ENCODE measurements around the gene NSUN5. TPM values are rescaled to one million over a fixed set of nuclear protein-coding genes. Genes with fewer than 3 reads are reported as not detected.
A peak's percentile ranks its signal among the peaks of the same experiment; 100 is the strongest.

NSUN5 gene
- total and polyA plus RNA-seq, 2 of the 8 experiments (the other 6 are each of a cell fraction or from before 2014, with no cell fraction given) = 56.2 to 89.0 TPM

DNA sequence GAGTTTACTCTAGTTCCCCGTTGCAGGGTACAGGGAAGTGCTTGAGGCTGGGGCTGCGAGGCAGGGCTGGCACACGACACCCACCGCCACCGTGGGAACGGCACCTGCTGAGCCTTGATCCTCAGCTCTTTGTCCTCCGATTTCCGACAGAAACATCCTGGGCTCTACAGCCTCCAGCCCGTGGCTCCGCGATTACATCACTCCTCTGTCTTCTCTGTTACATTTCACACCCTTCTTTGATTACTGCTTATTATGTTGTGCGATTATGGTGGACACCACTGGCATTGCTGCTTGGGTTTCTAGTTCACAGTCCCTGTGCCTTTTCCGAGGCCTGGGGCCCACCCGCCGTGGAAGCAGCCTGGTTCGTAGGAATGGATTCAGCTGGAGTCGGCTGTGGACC lies 46.2 kb upstream of the NSUN5 start:
- DNase-seq (ENCODE audit: low read depth in 1 of 2, low spot score in 2 of 2) (no peak), FAIRE-seq (no peak)
- H3K4ac ChIP-seq (replicated peaks; ENCODE audit: insufficient read length, low read depth, low read length) = no peak overlapping the region
- H3K56ac ChIP-seq (replicated peaks; ENCODE audit: insufficient read length, low read depth, low read length) = no peak overlapping the region
- no peaks in the 10 kb centered on the region for H3K23me2 ChIP-seq (ENCODE audit: low read depth, low read length)
- H3K79me2 ChIP-seq (ENCODE audit: control insufficient read depth in 1 of 2, insufficient read depth in 2 of 2, low read length in 2 of 2) = no peaks in the 10 kb centered on the region
- H3K14ac ChIP-seq (ENCODE audit: insufficient read length) = no peak overlapping the region
- H3K18ac ChIP-seq (ENCODE audit: extremely low read depth, low read length) = peak overlapping the region; percentile 54; the same call in 1 of the 2 replicates
- peaks cover 0 to 11% (median 0%) of the 10 kb centered on the region in 4 experiments; a peak in 3 of 7 replicates for H3K4me1 ChIP-seq (replicated peaks in 1 of 4; ENCODE audit: control insufficient read depth in 3 of 4, insufficient read depth in 4 of 4, low read length in 3 of 4)
- WGBS, 2 experiments (ENCODE audit: extremely low coverage in 1 of 2, insufficient coverage in 1 of 2, insufficient read length in 1 of 2, insufficient replicate concordance in 2 of 2, low coverage in 1 of 2, low lambda C conversion rate in 2 of 2, missing lambda C conversion rate in 1 of 2) = 79% methylated on average over 15 of the region's 17 CpGs; no CpG with 5 or more reads in 1 of the 2 experiments
- H4K91ac ChIP-seq (replicated peaks; ENCODE audit: insufficient read length, low read length) = no peak overlapping the region
- no peak overlapping the region for H3K4me3 ChIP-seq (ENCODE audit: extremely low read depth in 1 of 4, insufficient read depth in 2 of 4, low read depth in 3 of 4, low read length in 4 of 4)
- H4K5ac ChIP-seq (ENCODE audit: insufficient read length, low read depth, low read length) = no peak overlapping the region
- H3K9me3 ChIP-seq (ENCODE audit: insufficient read depth in 2 of 2, low read depth in 1 of 2, low read length in 1 of 2) = no peaks in the 10 kb centered on the region
- H2AFZ ChIP-seq (ENCODE audit: low read length) = peak overlapping the region; percentile 82
- H3K36me3 ChIP-seq (ENCODE audit: control insufficient read depth in 2 of 4, insufficient read depth in 4 of 4, low read length in 3 of 4) = no peaks in the 10 kb centered on the region
- no peak overlapping the region for H4K8ac ChIP-seq (ENCODE audit: extremely low read depth, insufficient read depth, low read length)
- 0 out of 2 replicates have a peak, but pooled peaks have one; percentile 1 for TF ChIP-seq CEBPB (IDR thresholded peaks at IDR 0.05; ENCODE audit: low read depth, low read length)
- no peak for TF ChIP-seq JUN (IDR thresholded peaks at IDR 0.05; ENCODE audit: low read depth, low read length)
- ChIA-PET POLR2A (ENCODE audit: partially characterized antibody) (interaction anchor here (1.0 kb wide), 2 partner anchors 44 to 70 kb away, joined by 3 to 4 read pairs; no protein-coding TSS in a partner anchor), CTCF (ENCODE audit: partially characterized antibody) (interaction anchor here (1.0 kb wide), 2 partner anchors 14 to 38 kb away, joined by 3 to 4 read pairs; no protein-coding TSS in a partner anchor)
- H3K27me3 ChIP-seq (replicated peaks in 1 of 4; ENCODE audit: control insufficient read depth in 3 of 4, extremely low read depth in 1 of 4, insufficient read depth in 3 of 4, low read length in 3 of 4) = no peaks in the 10 kb centered on the region
- H2AK5ac ChIP-seq (ENCODE audit: low read depth, low read length) = no peak overlapping the region
- 0 out of 2 replicates have a peak overlapping the region, but pooled peaks have one; percentile 18 for H2BK12ac ChIP-seq (ENCODE audit: low read depth, low read length)
- no peak overlapping the region for H3K4me2 ChIP-seq (ENCODE audit: insufficient read depth in 1 of 2, low read depth in 2 of 2, low read length in 2 of 2)
- H2BK15ac ChIP-seq (ENCODE audit: low read length) = no peak overlapping the region
- H2BK20ac ChIP-seq (ENCODE audit: low read length) = no peak overlapping the region
- H3K79me1 ChIP-seq (ENCODE audit: low read depth, low read length) = no peaks in the 10 kb centered on the region
- no peak overlapping the region for H2BK120ac ChIP-seq (replicated peaks; ENCODE audit: low read depth, low read length)
- 0 out of 2 replicates have a peak overlapping the region, but pooled peaks have one; percentile 26 for H2BK5ac ChIP-seq (ENCODE audit: low read depth, low read length)
- no peaks in the 10 kb centered on the region for H4K20me1 ChIP-seq (replicated peaks in 1 of 2; ENCODE audit: control insufficient read depth in 1 of 2, insufficient read depth in 2 of 2, low read length in 2 of 2)
- H3K23ac ChIP-seq (ENCODE audit: insufficient read length) = no peak overlapping the region
- no peak overlapping the region for H3K9ac ChIP-seq (replicated peaks in 1 of 4; ENCODE audit: extremely low read depth in 1 of 4, low read depth in 3 of 4, low read length in 3 of 4)
- no peak overlapping the region for H3K27ac ChIP-seq (ENCODE audit: low read depth, low read length)
